Upper lobe of left lung (tissue), 6 donors: ENCODE measurements around the gene NAA16. TPM values are rescaled to one million over a fixed set of nuclear protein-coding genes. Genes with fewer than 3 reads are reported as not detected.
"Not testable (repeated sequence)": the region's sequence is repeated elsewhere in the genome, so short reads cannot be mapped to it uniquely, and the experiment has no call there.

Experiments
- ATAC-seq, 2 donors: fragments of 200-7000 bp; cut with Tn5 transposase; one replicate each; pipeline ENCODE4 v1.9.1; 2022; ENCODE audit warnings: mild to moderate bottlenecking in 2 of 2, moderate library complexity in 2 of 2; ENCODE audit not compliant: low FRiP score in 2 of 2
- DNase-seq, 2 donors: peaks; one replicate each; pipeline ENCODE4 v3.0.0-alpha.2; 2019 to 2020
- H3K27ac ChIP-seq, 4 donors: fragments of 200-600 bp; sonication (generic); one replicate each; pipeline ENCODE4 v1.5.1; 2016 to 2019
- H3K27me3 ChIP-seq, 4 donors: fragments of 200-600 bp; sonication (generic); one replicate each; pipeline ENCODE4 v1.5.1; 2017 to 2019
- H3K36me3 ChIP-seq, 4 donors: fragments of 200-600 bp; sonication (generic); one replicate each; pipeline ENCODE4 v1.5.1; 2016 to 2019
- H3K4me1 ChIP-seq, 4 donors: fragments of 200-600 bp; sonication (generic); one replicate each; pipeline ENCODE4 v1.5.1; 2018 to 2019
- H3K4me3 ChIP-seq, 4 donors: fragments of 200-600 bp; sonication (generic); one replicate each; pipeline ENCODE4 v1.5.1; 2017 to 2019; ENCODE audit warnings: mild to moderate bottlenecking in 2 of 4, moderate library complexity in 1 of 4
- H3K9me3 ChIP-seq, 4 donors: fragments of 200-600 bp; sonication (generic); one replicate each; pipeline ENCODE4 v1.5.1; 2018 to 2019
- CTCF ChIP-seq, 6 experiments: fragments of 450-650 bp in 4 of 6; fragments of 200-600 bp in 2 of 6; sonication (generic) in 2 of 6; IDR thresholded peaks; one replicate each; pipeline ENCODE4 v1.5.1; 2016 to 2019; ENCODE audit warnings: antibody characterized with exemption in 6 of 6
- EP300 ChIP-seq, 4 donors: sonication (generic); formaldehyde crosslinking; IDR thresholded peaks; one replicate each; pipeline ENCODE4 v1.5.1; 2017; ENCODE audit warnings: antibody characterized with exemption in 4 of 4, control low read depth in 2 of 4
- POLR2A ChIP-seq, 4 donors: fragments of 450-650 bp; IDR thresholded peaks; one replicate each; pipeline ENCODE4 v1.5.1; 2016 to 2017; ENCODE audit warnings: antibody characterized with exemption in 4 of 4, mild to moderate bottlenecking in 2 of 4
- POLR2AphosphoS5 ChIP-seq, 2 donors: sonication (generic); formaldehyde crosslinking; IDR thresholded peaks; one replicate each; pipeline ENCODE4 v1.5.1; 2017; ENCODE audit warnings: antibody characterized with exemption in 2 of 2
- WGBS, 2 donors: methylation state at CpG; one replicate each; pipeline ENCODE4 v1.1.5; 2017 to 2018; 5-methylcytosine and 5-hydroxymethylcytosine counted together
- small RNA-seq, 4 donors: library from RNA; depleted of rRNA; stranded (forward); fragments of <200 nt; gene quantifications; one replicate each; pipeline ENCODE3, GENCODE V24; 2016
- total RNA-seq, 6 donors: library from RNA; depleted of rRNA in 4 of 6; stranded (reverse); fragments of >200 nt in 4 of 6; gene quantifications; one replicate each; pipeline versions ENCODE4 v1.1.0 to v1.2.1, GENCODE V29; 2016 to 2021
- donor health status: DM: no; HTN: no; CAD: no; lungs with moderate emphysema.
- donor health status: DM: no; HTN: yes; CAD: no; lungs with severe emphysema.

Gene NAA16
- total RNA-seq, 6 donors from 2014 or later, result 14.3 to 35.6 (median 18.7) TPM

GRCh38 chr13:41420146-41420545, 109.1 kb downstream of the NAA16 start:
- ATAC-seq (no peak), DNase-seq (no peak)
- H3K9me3 ChIP-seq, result no peaks in the 10 kb centered on the region
- no peak overlapping the region for H3K4me3 ChIP-seq
- H3K4me1 ChIP-seq, result no peaks in the 10 kb centered on the region
- H3K27ac ChIP-seq, result no peak overlapping the region
- H3K27me3 ChIP-seq, result no peaks in the 10 kb centered on the region
- WGBS, 2 donors, result 69 to 75% methylated on average over 4 of the region's 4 CpGs
- no peaks in the 10 kb centered on the region for H3K36me3 ChIP-seq
- TF ChIP-seq CTCF (IDR thresholded peaks at IDR 0.05) (no peak), POLR2AphosphoS5 (IDR thresholded peaks at IDR 0.05) (no peak), POLR2A (IDR thresholded peaks at IDR 0.05) (no peak), EP300 (IDR thresholded peaks at IDR 0.05) (no peak)

- H3K4me1 ChIP-seq, H3K9me3 ChIP-seq, ATAC-seq, H3K27ac ChIP-seq, H3K36me3 ChIP-seq, H3K27me3 ChIP-seq, DNase-seq, H3K4me3 ChIP-seq: not testable (repeated sequence)
- 74 to 77% methylated on average over 5 to 6 of the region's 6 CpGs for WGBS, 2 donors
Measured at GRCh38 chr13:41421330-41421729, 110.3 kb downstream of the NAA16 start.

- DNase-seq, ATAC-seq, H3K4me3 ChIP-seq, H3K27ac ChIP-seq, H3K36me3 ChIP-seq, H3K4me1 ChIP-seq, H3K27me3 ChIP-seq, H3K9me3 ChIP-seq: not testable (repeated sequence)
- WGBS, 2 donors, result 69 to 77% methylated on average over 7 of the region's 7 CpGs
Measured at GRCh38 chr13:41421983-41422382, 110.9 kb downstream of the NAA16 start.

- not testable (repeated sequence) for H3K4me3 ChIP-seq, ATAC-seq, DNase-seq, H3K36me3 ChIP-seq, H3K27me3 ChIP-seq, H3K4me1 ChIP-seq, H3K27ac ChIP-seq, H3K9me3 ChIP-seq
- 83 to 87% methylated on average over 10 to 13 of the region's 13 CpGs for WGBS, 2 donors
Measured at GRCh38 chr13:41423259-41423658, 112.2 kb downstream of the NAA16 start.

GRCh38 chr13:41424675-41425074, 113.6 kb downstream of the NAA16 start:
- H3K36me3 ChIP-seq, DNase-seq, H3K27me3 ChIP-seq, H3K4me1 ChIP-seq, H3K9me3 ChIP-seq, H3K4me3 ChIP-seq, H3K27ac ChIP-seq, ATAC-seq: not testable (repeated sequence)
- 95 to 97% methylated on average over 6 of the region's 6 CpGs for WGBS, 2 donors

- WGBS, 2 donors, result 75 to 78% methylated on average over 11 to 22 of the region's 22 CpGs
- DNase-seq (peak in 1 of 2 donors; percentile 51), ATAC-seq (no peak)
- Histone ChIP-seq H3K27ac (no peak overlapping the region), H3K36me3 (no peaks in the 10 kb centered on the region), H3K27me3 (no peaks in the 10 kb centered on the region), H3K9me3 (no peaks in the 10 kb centered on the region), H3K4me1 (peaks cover 3 to 7% (median 4%) of the 10 kb centered on the region in 4 donors), H3K4me3 (no peak overlapping the region)
- TF ChIP-seq EP300 (IDR thresholded peaks at IDR 0.05) (no peak), CTCF (IDR thresholded peaks at IDR 0.05) (no peak), POLR2A (IDR thresholded peaks at IDR 0.05) (no peak), POLR2AphosphoS5 (IDR thresholded peaks at IDR 0.05) (no peak)
Measured at GRCh38 chr13:41426047-41426446, 115.0 kb downstream of the NAA16 start.

Small RNAs within 50 kb of the gene (small RNA-seq; reads per million reads assigned to genes)
- gene RNU6-57P, result 0 reads per million in 4 donors

Other genes starting within 250 kb of the NAA16 start
- 10 to 100 TPM in 2 of 6 donors, 1 to 10 TPM in 4; 7.0 to 18.3 (median 8.9) TPM for gene WBP4, start 249.8 kb upstream of the NAA16 start, total RNA-seq
- 1 to 10 TPM in 5 of 6 donors, under 1 TPM in 1; 0.44 to 7.4 (median 4.8) TPM for gene KBTBD6, start 178.5 kb upstream of the NAA16 start, total RNA-seq
- 1 to 10 TPM; 3.6 to 8.9 (median 7.3) TPM for gene KBTBD7, start 116.7 kb upstream of the NAA16 start, total RNA-seq
- 10 to 100 TPM in 2 of 6 donors, 1 to 10 TPM in 4; 7.8 to 35.6 (median 9.4) TPM for gene MTRF1, start 47.7 kb upstream of the NAA16 start, total RNA-seq
- gene RGCC, start 146.3 kb downstream of the NAA16 start, total RNA-seq, result 1,000 to 10,000 TPM in 2 of 6 donors, 100 to 1,000 TPM in 4; 359 to 1,301 (median 720) TPM